Mesendoderm (in vitro differentiated cells): ENCODE results near the gene RNF150.
"Not testable (repeated sequence)": the region's sequence is repeated elsewhere in the genome, so short reads cannot be mapped to it uniquely, and the experiment has no call there.

Source experiments
- DNase-seq: peaks from one replicate; pipeline ENCODE4 v3.0.0; 2013
- H2AK5ac ChIP-seq: 2 replicates; pipeline ENCODE4 v1.6.1; 2013; ENCODE audit warnings: low read length, inconsistent platforms
- H2BK120ac ChIP-seq: 2 replicates; pipeline ENCODE4 v1.6.1; 2013; ENCODE audit warnings: low read depth, mild to moderate bottlenecking, low read length, moderate library complexity, mixed read lengths
- H2BK15ac ChIP-seq: replicated peaks from 2 replicates; pipeline ENCODE4 v1.6.1; 2013; ENCODE audit warnings: low read depth, mild to moderate bottlenecking, moderate library complexity
- H2BK5ac ChIP-seq: 2 replicates; pipeline ENCODE4 v1.6.1; 2013; ENCODE audit warnings: low read length, inconsistent platforms
- H3K18ac ChIP-seq: 2 replicates; pipeline ENCODE4 v1.6.1; 2013; ENCODE audit warnings: mild to moderate bottlenecking, low read length, mixed read lengths
- H3K23ac ChIP-seq: one replicate; pipeline ENCODE4 v1.6.1; 2013; ENCODE audit warnings: low read length
- H3K27ac ChIP-seq: 2 replicates; pipeline ENCODE4 v1.5.1; 2013; ENCODE audit warnings: low read depth, mild to moderate bottlenecking, inconsistent platforms, low read length, moderate library complexity
- H3K27me3 ChIP-seq: 2 replicates; pipeline ENCODE4 v1.6.1; 2013; ENCODE audit warnings: low read length, control low read depth, mild to moderate bottlenecking, inconsistent platforms; ENCODE audit not compliant: insufficient read depth, poor library complexity
- H3K36me3 ChIP-seq: 2 replicates; pipeline ENCODE4 v1.6.1; 2013; ENCODE audit warnings: low read length, inconsistent platforms; ENCODE audit not compliant: control insufficient read depth, insufficient read depth
- H3K4ac ChIP-seq: one replicate; pipeline ENCODE4 v1.6.1; 2013; ENCODE audit warnings: low read depth, mild to moderate bottlenecking, low read length, moderate library complexity
- H3K4me1 ChIP-seq: 2 replicates; pipeline ENCODE4 v1.6.1; 2013; ENCODE audit warnings: low read depth, low read length, inconsistent platforms; ENCODE audit not compliant: control insufficient read depth
- H3K4me2 ChIP-seq: 2 replicates; pipeline ENCODE4 v1.6.1; 2013; ENCODE audit warnings: low read length
- H3K4me3 ChIP-seq: 2 replicates; pipeline ENCODE4 v1.5.1; 2013; ENCODE audit warnings: mild to moderate bottlenecking, low read length
- H3K56ac ChIP-seq: one replicate; pipeline ENCODE4 v1.6.1; 2013; ENCODE audit warnings: low read length
- H3K79me1 ChIP-seq: 2 replicates; pipeline ENCODE4 v1.6.1; 2013; ENCODE audit warnings: low read length, inconsistent platforms
- H3K79me2 ChIP-seq: 2 replicates; pipeline ENCODE4 v1.6.1; 2013; ENCODE audit warnings: mild to moderate bottlenecking, low read length; ENCODE audit not compliant: control insufficient read depth, insufficient read depth
- H3K9ac ChIP-seq: 2 replicates; pipeline ENCODE4 v1.6.1; 2013; ENCODE audit warnings: low read length, inconsistent platforms
- H4K5ac ChIP-seq: one replicate; pipeline ENCODE4 v1.6.1; 2013; ENCODE audit warnings: low read length
- H4K8ac ChIP-seq: one replicate; pipeline ENCODE4 v1.6.1; 2013; ENCODE audit warnings: low read depth, mild to moderate bottlenecking, control low read depth, low read length, moderate library complexity
- WGBS: extraction: QIAGEN DNeasy Blood & Tissue Kit; methylation state at CpG from one replicate; pipeline ENCODE4 v1.1.7; 2013; ENCODE audit warnings: low lambda C conversion rate, missing lambda C conversion rate; ENCODE audit not compliant: insufficient coverage; ENCODE audit errors: extremely low coverage; 5-methylcytosine and 5-hydroxymethylcytosine counted together

Gene RNF150

DNA sequence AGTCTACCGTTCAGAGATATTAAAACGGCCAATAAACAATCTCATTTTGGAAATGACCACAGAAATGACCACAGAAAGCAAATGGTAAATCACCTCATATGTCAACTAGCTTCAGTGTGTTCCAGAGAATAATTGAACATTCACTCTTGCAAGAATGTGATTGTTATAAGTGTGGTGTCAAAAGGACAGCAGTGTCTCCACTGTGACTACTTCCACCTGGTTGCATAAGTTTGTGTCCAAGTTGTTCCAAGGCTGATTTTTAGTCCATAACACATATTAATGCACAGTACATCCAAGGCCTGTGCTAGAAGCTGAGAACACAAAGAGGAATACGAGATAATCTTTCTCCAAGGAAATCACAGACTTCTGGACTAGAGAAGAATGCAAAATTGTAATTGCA lies 37.4 kb upstream of the RNF150 start:
- Histone ChIP-seq H2BK120ac (no peak overlapping the region), H2BK15ac (no peak overlapping the region), H3K79me2 (no peaks in the 10 kb centered on the region), H3K4ac (no peak overlapping the region), H3K9ac (no peak overlapping the region), H3K27me3 (no peaks in the 10 kb centered on the region), H3K18ac (no peak overlapping the region), H3K27ac (no peak overlapping the region), H3K56ac (no peak overlapping the region), H3K4me1 (no peaks in the 10 kb centered on the region), H3K79me1 (no peaks in the 10 kb centered on the region), H3K4me2 (no peak overlapping the region), H2BK5ac (no peak overlapping the region), H3K36me3 (no peaks in the 10 kb centered on the region), H3K4me3 (no peak overlapping the region), H3K23ac (no peak overlapping the region), H4K5ac (no peak overlapping the region), H2AK5ac (no peak overlapping the region), H4K8ac (no peak overlapping the region)
- WGBS: no CpG with 5 or more reads among the region's 3 CpGs
- no peak for DNase-seq

DNA sequence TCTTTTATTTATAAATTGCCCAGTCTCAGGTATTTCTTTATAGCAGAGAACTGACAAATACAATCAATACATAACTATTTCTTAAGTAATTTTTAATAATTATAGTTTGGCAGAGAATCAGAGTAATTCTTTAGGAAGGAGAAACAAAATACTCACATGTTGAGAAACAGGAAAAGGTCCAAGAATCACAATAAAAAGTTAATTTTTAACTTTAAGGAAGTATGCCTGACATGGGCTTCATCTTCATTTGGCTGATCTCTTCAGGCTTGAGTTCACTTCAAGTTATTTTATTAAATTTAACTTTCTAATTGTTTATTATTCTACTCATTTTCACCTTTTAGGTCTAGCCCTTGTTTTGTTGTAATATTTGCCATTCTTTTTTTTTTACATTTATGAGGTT lies 36.1 kb upstream of the RNF150 start:
- H3K27me3 ChIP-seq: no peaks in the 10 kb centered on the region
- H2BK15ac ChIP-seq: no peak overlapping the region
- H3K56ac ChIP-seq: no peak overlapping the region
- H4K8ac ChIP-seq: no peak overlapping the region
- H3K23ac ChIP-seq: no peak overlapping the region
- no peak overlapping the region for H2BK120ac ChIP-seq
- no peaks in the 10 kb centered on the region for H3K79me1 ChIP-seq
- H3K4me1 ChIP-seq: no peaks in the 10 kb centered on the region
- H3K4ac ChIP-seq: no peak overlapping the region
- H3K36me3 ChIP-seq: no peaks in the 10 kb centered on the region
- no peak overlapping the region for H3K4me3 ChIP-seq
- DNase-seq: no peak
- H3K4me2 ChIP-seq: no peak overlapping the region
- H3K27ac ChIP-seq: no peak overlapping the region
- H2BK5ac ChIP-seq: no peak overlapping the region
- no peak overlapping the region for H3K18ac ChIP-seq
- H2AK5ac ChIP-seq: no peak overlapping the region
- H4K5ac ChIP-seq: no peak overlapping the region
- H3K9ac ChIP-seq: no peak overlapping the region
- H3K79me2 ChIP-seq: no peaks in the 10 kb centered on the region

DNA sequence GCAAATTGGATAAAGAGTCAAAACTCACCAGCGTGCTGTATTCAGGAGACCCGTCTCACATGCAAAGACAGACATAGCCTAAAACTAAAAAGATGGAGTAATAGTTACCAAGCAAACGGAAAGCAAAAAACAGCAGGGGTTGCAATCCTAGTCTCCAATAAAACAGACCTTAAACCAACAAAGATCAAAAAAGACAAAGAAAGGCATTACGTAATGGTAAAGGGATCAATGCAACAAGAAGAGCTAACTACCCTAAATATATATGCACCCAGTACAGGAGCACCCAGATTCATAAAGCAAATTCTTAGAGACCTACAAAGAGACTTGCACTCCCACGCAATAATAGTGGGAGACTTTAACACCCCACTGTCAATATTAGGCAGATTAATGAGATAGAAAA lies 31.7 kb upstream of the RNF150 start:
- not testable (repeated sequence) for H3K18ac ChIP-seq

DNA sequence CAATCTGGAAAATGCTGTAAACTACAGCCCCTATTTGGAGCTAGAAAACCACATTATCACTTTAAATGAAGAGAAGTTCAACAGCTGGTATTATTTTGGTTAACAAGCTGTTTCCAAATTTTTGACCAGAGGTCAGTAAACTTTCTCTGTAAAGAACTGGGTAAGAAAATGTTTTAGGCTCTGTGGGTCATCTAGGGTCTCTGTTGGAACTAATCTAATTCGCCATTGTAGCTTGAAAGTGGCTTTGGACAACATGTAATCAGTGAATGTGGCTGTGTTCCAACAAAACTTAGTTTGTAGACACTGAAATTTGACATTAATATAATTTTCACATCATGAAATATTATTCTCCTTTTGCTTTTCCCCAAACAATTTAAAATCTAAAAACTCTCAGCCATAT lies 25.8 kb upstream of the RNF150 start:
- Histone ChIP-seq H2BK120ac (no peak overlapping the region), H3K79me2 (no peaks in the 10 kb centered on the region), H2BK15ac (no peak overlapping the region), H4K8ac (no peak overlapping the region), H3K23ac (no peak overlapping the region), H3K4me1 (no peaks in the 10 kb centered on the region), H3K9ac (no peak overlapping the region), H3K4me3 (no peak overlapping the region), H3K27ac (no peak overlapping the region), H3K79me1 (no peaks in the 10 kb centered on the region), H4K5ac (no peak overlapping the region), H3K4ac (no peak overlapping the region), H2AK5ac (no peak overlapping the region), H3K56ac (no peak overlapping the region), H2BK5ac (no peak overlapping the region), H3K18ac (no peak overlapping the region), H3K27me3 (no peaks in the 10 kb centered on the region), H3K4me2 (no peak overlapping the region), H3K36me3 (no peaks in the 10 kb centered on the region)
- no peak for DNase-seq
- no CpG with 5 or more reads among the region's 1 CpG for WGBS

More for the DNA sequence above, 31.7 kb upstream of the RNF150 start:
- not testable (repeated sequence) for H3K4me2 ChIP-seq, H2BK120ac ChIP-seq, H3K36me3 ChIP-seq, H3K27me3 ChIP-seq, H3K4me3 ChIP-seq, H2AK5ac ChIP-seq, H4K5ac ChIP-seq, H3K9ac ChIP-seq, H2BK15ac ChIP-seq, H3K79me2 ChIP-seq, H4K8ac ChIP-seq, H3K4me1 ChIP-seq, H2BK5ac ChIP-seq, H3K27ac ChIP-seq, H3K79me1 ChIP-seq, H3K4ac ChIP-seq, H3K23ac ChIP-seq, DNase-seq, H3K56ac ChIP-seq
- no CpG with 5 or more reads among the region's 5 CpGs for WGBS

DNA sequence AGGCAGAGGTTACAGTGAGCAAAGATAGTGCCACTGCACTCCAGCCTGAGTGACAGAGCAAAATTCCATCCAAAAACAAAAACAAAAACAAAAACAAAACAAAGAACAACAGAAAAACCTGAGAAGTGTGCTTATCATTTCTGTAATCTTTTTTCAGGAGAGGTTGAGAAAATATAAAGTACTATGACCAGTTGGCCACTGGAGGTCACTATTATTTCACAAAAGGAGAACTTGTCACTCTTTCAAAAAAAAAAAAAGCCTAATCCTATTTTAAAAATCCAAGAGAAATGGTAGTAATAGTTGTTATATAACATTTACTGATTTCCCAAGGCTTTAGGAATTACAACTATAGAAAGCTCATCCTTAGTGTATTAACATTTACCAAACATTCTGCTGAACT lies 24.9 kb upstream of the RNF150 start:
- Histone ChIP-seq H3K79me1 (no peaks in the 10 kb centered on the region), H3K4me1 (no peaks in the 10 kb centered on the region), H3K23ac (no peak overlapping the region), H3K9ac (no peak overlapping the region), H3K18ac (no peak overlapping the region), H3K27me3 (no peaks in the 10 kb centered on the region), H3K4me2 (no peak overlapping the region), H3K79me2 (no peaks in the 10 kb centered on the region), H3K27ac (no peak overlapping the region), H2BK5ac (no peak overlapping the region), H3K36me3 (no peaks in the 10 kb centered on the region), H3K4ac (no peak overlapping the region), H4K8ac (no peak overlapping the region), H2AK5ac (no peak overlapping the region), H2BK15ac (no peak overlapping the region), H2BK120ac (no peak overlapping the region), H3K4me3 (no peak overlapping the region), H3K56ac (no peak overlapping the region), H4K5ac (no peak overlapping the region)
- peak; percentile 55 for DNase-seq

DNA sequence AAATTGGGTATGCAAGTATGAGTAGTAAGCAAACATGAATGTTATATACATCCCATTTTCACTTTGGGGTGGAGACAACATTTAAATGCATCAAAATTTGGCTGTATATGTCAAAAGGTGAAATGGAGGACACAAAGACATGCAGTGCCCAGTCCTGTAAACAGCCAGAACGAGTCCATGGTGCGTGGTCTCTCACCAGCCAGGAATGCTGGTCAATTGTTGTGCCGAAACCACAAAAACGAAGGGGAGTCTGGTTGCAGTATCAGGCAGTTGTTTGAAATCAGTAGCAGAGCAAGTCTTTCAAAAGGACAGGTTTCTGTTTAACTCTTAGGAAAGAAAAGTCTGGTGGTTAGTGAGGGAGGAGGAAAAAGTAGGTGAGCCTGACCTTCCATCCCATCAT lies 22.3 kb upstream of the RNF150 start:
- no CpG with 5 or more reads among the region's 4 CpGs for WGBS
- Histone ChIP-seq H2BK15ac (no peak overlapping the region), H3K36me3 (no peaks in the 10 kb centered on the region), H3K4me1 (no peaks in the 10 kb centered on the region), H4K8ac (no peak overlapping the region), H3K79me1 (no peaks in the 10 kb centered on the region), H3K56ac (no peak overlapping the region), H3K27ac (no peak overlapping the region), H3K27me3 (no peaks in the 10 kb centered on the region), H2AK5ac (no peak overlapping the region), H3K9ac (no peak overlapping the region), H3K4me2 (no peak overlapping the region), H3K18ac (no peak overlapping the region), H4K5ac (no peak overlapping the region), H3K4me3 (no peak overlapping the region), H2BK120ac (no peak overlapping the region), H3K4ac (no peak overlapping the region), H3K23ac (no peak overlapping the region), H2BK5ac (no peak overlapping the region), H3K79me2 (no peaks in the 10 kb centered on the region)
- peak; percentile 11 for DNase-seq
